ENCODE results near the gene MAPRE3. TPM values are rescaled to one million over a fixed set of nuclear protein-coding genes. Genes with fewer than 3 reads are reported as not detected.

Gene MAPRE3
- polyA plus RNA-seq, 1 experiment = 15.3 TPM

DNA sequence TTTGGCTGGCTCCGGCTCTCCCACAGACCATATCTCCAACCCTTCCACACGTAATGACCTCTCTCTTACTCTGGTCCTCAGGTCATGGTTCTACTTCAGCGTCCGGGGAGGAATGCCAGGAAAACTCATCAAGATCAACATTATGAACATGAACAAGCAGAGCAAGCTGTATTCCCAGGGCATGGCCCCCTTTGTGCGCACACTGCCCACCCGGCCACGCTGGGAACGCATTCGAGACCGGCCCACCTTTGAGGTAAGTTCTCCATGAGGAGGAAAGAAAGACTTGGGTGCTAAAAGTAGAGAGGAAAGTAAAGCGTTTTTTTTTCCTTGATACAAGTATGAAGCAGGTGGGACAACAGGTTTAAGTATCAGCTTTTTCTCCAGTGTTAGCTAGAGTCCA, 82.9 kb downstream of the MAPRE3 start:
- POLR2A ChIA-PET = no interaction called here
- CTCF ChIA-PET = interaction anchor here (0.7 kb wide), 1 partner anchor 24 kb away, joined by 3 read pairs; no protein-coding TSS in a partner anchor

DNA sequence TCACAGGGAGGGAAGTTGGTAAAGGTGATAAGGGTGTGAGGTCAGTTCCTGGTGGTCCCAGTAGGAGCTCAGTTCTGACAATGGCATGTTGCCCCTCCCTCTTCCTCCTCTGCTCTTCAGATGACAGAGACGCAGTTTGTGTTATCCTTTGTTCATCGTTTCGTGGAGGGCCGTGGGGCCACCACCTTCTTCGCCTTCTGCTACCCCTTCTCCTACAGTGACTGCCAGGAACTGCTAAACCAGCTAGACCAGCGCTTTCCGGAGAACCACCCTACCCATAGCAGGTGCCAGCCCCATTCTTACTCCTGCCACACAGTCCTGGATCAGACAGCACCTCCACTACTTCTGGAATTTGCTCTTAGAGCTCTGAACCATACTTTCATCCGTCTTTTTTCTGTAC, 83.3 kb downstream of the MAPRE3 start:
- peaks cover 15% of the 10 kb centered on the region for H3K36me3 ChIP-seq (ENCODE audit: control insufficient read depth, insufficient read depth, low read length)
- H3K4me3 ChIP-seq (ENCODE audit: low read depth, low read length) = no peak overlapping the region
- no peaks in the 10 kb centered on the region for H3K27me3 ChIP-seq (ENCODE audit: control insufficient read depth, insufficient read depth, low read length)
- ChIA-PET POLR2A (interaction anchor here (0.9 kb wide), 1 partner anchor 11 kb away, joined by 4 read pairs; no protein-coding TSS in a partner anchor), CTCF (interaction anchor here (1.1 kb wide), 1 partner anchor 10 kb away, joined by 3 read pairs; no protein-coding TSS in a partner anchor)
- TF ChIP-seq, protein P1, sequence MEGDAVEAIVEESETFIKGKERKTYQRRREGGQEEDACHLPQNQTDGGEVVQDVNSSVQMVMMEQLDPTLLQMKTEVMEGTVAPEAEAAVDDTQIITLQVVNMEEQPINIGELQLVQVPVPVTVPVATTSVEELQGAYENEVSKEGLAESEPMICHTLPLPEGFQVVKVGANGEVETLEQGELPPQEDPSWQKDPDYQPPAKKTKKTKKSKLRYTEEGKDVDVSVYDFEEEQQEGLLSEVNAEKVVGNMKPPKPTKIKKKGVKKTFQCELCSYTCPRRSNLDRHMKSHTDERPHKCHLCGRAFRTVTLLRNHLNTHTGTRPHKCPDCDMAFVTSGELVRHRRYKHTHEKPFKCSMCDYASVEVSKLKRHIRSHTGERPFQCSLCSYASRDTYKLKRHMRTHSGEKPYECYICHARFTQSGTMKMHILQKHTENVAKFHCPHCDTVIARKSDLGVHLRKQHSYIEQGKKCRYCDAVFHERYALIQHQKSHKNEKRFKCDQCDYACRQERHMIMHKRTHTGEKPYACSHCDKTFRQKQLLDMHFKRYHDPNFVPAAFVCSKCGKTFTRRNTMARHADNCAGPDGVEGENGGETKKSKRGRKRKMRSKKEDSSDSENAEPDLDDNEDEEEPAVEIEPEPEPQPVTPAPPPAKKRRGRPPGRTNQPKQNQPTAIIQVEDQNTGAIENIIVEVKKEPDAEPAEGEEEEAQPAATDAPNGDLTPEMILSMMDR (IDR thresholded peaks at IDR 0.05; ENCODE audit: insufficient read depth, low read depth, low read length) = no peak
- no peak for DNase-seq (ENCODE audit: low read depth)

More for the DNA sequence above, 82.9 kb downstream of the MAPRE3 start:
- Histone ChIP-seq H3K4me3 (ENCODE audit: low read depth, low read length) (no peak overlapping the region), H3K27me3 (ENCODE audit: control insufficient read depth, insufficient read depth, low read length) (no peaks in the 10 kb centered on the region), H3K36me3 (ENCODE audit: control insufficient read depth, insufficient read depth, low read length) (peaks cover 14% of the 10 kb centered on the region)
- DNase-seq (ENCODE audit: low read depth) = no peak
- TF ChIP-seq, protein P1 (IDR thresholded peaks at IDR 0.05; ENCODE audit: insufficient read depth, low read depth, low read length) = no peak

DNA sequence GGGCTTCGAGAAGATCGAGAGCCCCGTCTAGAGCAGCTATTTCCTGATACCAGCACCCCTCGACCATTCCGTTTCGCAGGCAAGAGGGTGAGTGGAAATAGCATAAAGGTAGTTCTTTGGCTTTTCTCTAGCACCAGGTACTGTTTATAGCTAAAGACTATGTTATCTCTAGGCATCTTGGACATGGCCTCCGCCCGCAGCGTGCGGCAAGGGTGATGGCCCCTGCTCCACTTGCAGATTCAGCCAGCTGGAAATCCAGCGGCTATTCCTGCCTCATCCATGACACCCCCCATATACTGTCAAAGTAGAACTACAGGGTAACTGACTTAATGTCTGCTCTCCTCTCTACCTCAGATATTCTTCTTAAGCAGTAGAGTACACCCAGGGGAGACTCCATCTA, 84.3 kb downstream of the MAPRE3 start:
- no peak for DNase-seq (ENCODE audit: low read depth)
- ChIA-PET CTCF (interaction anchor here (0.6 to 1.3 kb wide), 4 partner anchors 9 to 209 kb away, joined by 3 to 4 read pairs (median 3); partner anchors contain the start of gene EMILIN1), POLR2A (no interaction called here)
- Histone ChIP-seq H3K36me3 (ENCODE audit: control insufficient read depth, insufficient read depth, low read length) (peaks cover 17% of the 10 kb centered on the region), H3K27me3 (ENCODE audit: control insufficient read depth, insufficient read depth, low read length) (no peaks in the 10 kb centered on the region), H3K4me3 (ENCODE audit: low read depth, low read length) (no peak overlapping the region)
- TF ChIP-seq, protein P1 (IDR thresholded peaks at IDR 0.05; ENCODE audit: insufficient read depth, low read depth, low read length) = no peak

DNA sequence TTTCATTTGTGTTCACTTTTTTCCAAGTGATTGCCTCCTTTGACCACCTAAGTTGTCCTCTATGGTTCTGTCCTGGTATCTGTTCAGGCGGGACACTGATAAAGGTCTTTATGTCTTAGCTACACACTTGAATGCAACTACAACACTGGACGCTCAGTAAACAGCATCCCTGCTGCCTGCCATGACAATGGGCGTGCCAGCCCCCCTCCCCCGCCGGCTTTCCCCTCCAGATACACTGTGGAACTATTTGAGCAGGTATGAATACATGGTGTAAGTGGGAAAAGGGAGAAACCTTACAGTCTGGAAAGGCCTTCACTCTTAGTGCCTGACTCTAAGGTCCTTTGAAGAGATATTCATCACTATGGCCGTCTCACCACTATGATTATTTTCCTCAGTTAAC, 86.7 kb downstream of the MAPRE3 start:
- ChIA-PET CTCF (interaction anchor here (1.0 kb wide), 1 partner anchor 28 kb away, joined by 3 read pairs; no protein-coding TSS in a partner anchor), POLR2A (interaction anchor here (0.6 kb wide), 1 partner anchor 151 kb away, joined by 4 read pairs; no protein-coding TSS in a partner anchor)
- DNase-seq (ENCODE audit: low read depth) = no peak
- Histone ChIP-seq H3K4me3 (ENCODE audit: low read depth, low read length) (no peak overlapping the region), H3K36me3 (ENCODE audit: control insufficient read depth, insufficient read depth, low read length) (peaks cover 17% of the 10 kb centered on the region), H3K27me3 (ENCODE audit: control insufficient read depth, insufficient read depth, low read length) (no peaks in the 10 kb centered on the region)
- TF ChIP-seq, protein P1 (IDR thresholded peaks at IDR 0.05; ENCODE audit: insufficient read depth, low read depth, low read length) = no peak

DNA sequence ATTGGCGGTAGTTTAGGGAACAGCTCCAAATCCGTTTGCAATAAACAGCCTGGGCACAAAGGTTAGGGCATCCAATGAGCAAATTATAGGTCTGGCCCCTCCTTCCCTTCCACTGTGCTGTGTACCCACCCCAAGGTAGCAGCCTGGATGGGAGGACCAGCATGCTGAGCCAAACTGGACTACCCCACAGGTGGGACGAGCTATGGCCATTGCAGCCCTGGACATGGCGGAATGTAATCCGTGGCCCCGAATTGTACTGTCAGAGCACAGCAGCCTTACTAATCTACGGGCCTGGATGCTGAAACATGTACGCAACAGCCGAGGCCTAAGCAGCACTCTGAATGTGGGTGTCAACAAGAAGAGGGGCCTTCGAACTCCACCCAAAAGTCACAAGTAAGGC, 87.8 kb downstream of the MAPRE3 start:
- peaks cover 17% of the 10 kb centered on the region for H3K36me3 ChIP-seq (ENCODE audit: control insufficient read depth, insufficient read depth, low read length)
- CTCF ChIA-PET = interaction anchor here (1.2 to 2.6 kb wide), 2 partner anchors 9 to 23 kb away, joined by 5 to 11 read pairs; no protein-coding TSS in a partner anchor
- POLR2A ChIA-PET = no interaction called here

More for the DNA sequence above, 87.8 kb downstream of the MAPRE3 start:
- no peaks in the 10 kb centered on the region for H3K27me3 ChIP-seq (ENCODE audit: control insufficient read depth, insufficient read depth, low read length)
- no peak for DNase-seq (ENCODE audit: low read depth)
- TF ChIP-seq, protein P1 (IDR thresholded peaks at IDR 0.05; ENCODE audit: insufficient read depth, low read depth, low read length) = no peak
- no peak overlapping the region for H3K4me3 ChIP-seq (ENCODE audit: low read depth, low read length)
